ENCODE data around the gene SCFD2. TPM values are rescaled to one million over a fixed set of nuclear protein-coding genes. Genes with fewer than 3 reads are reported as not detected.

The SCFD2 gene
- total and polyA plus RNA-seq, 4 donors, result 4.3 to 28.8 (median 7.4) TPM

- TF ChIP-seq JUND (IDR thresholded peaks at IDR 0.05), result no peak
Measured at GRCh38 chr4:52874948-52875347, 490.9 kb downstream of the SCFD2 start (continued).

- DNase-seq (ENCODE audit: low spot score), result no peak
- no peak overlapping the region for H3K27ac ChIP-seq (ENCODE audit: low read depth in 1 of 2, low read length in 2 of 2)
- peaks cover 0 to 1% (median 0%) of the 10 kb centered on the region in 4 donors for H3K36me3 ChIP-seq (ENCODE audit: control insufficient read depth in 4 of 4, insufficient read depth in 3 of 4, low read depth in 1 of 4, low read length in 3 of 4)
- H3K4me1 ChIP-seq (ENCODE audit: control insufficient read depth in 4 of 4, insufficient read depth in 4 of 4, low read length in 3 of 4), result no peaks in the 10 kb centered on the region
- WGBS, result 80% methylated on average over 10 of the region's 10 CpGs
- no peaks in the 10 kb centered on the region for H3K27me3 ChIP-seq (ENCODE audit: control insufficient read depth in 4 of 4, insufficient read depth in 4 of 4, low read length in 3 of 4)
- H3K9me3 ChIP-seq (ENCODE audit: control insufficient read depth in 4 of 4, low read length in 3 of 4), result no peaks in the 10 kb centered on the region
- no peak overlapping the region for H3K4me3 ChIP-seq (ENCODE audit: low read depth in 1 of 3, low read length in 3 of 3)
- TF ChIP-seq REST (IDR thresholded peaks at IDR 0.05) (no peak), RXRA (IDR thresholded peaks at IDR 0.05) (no peak), MAX (IDR thresholded peaks at IDR 0.05) (no peak), JUND (IDR thresholded peaks at IDR 0.05) (no peak), YY1 (IDR thresholded peaks at IDR 0.05) (no peak), TAF1 (conservative IDR thresholded peaks at IDR 0.05) (no peak), EGR1 (IDR thresholded peaks at IDR 0.05; ENCODE audit: low read depth in 2 of 2) (no peak), HNF4A (conservative IDR thresholded peaks at IDR 0.05) (no peak), ATF3 (IDR thresholded peaks at IDR 0.05) (no peak), NR2F2 (IDR thresholded peaks at IDR 0.05) (no peak), FOXA1 (IDR thresholded peaks at IDR 0.05) (no peak), FOXA2 (IDR thresholded peaks at IDR 0.05) (no peak), GABPA (IDR thresholded peaks at IDR 0.05 in 1 of 2, conservative IDR thresholded peaks at IDR 0.05 in 1 of 2) (no peak), RAD21 (IDR thresholded peaks at IDR 0.05) (no peak), HNF4G (IDR thresholded peaks at IDR 0.05) (no peak), SP1 (IDR thresholded peaks at IDR 0.05) (no peak), ZBTB33 (IDR thresholded peaks at IDR 0.05) (no peak), CTCF (IDR thresholded peaks at IDR 0.05; ENCODE audit: low read depth, low read length, missing input control) (no peak)
- H3K9ac ChIP-seq (ENCODE audit: low read depth in 1 of 2, low read length in 2 of 2), result no peak overlapping the region
Measured at GRCh38 chr4:52873861-52874343, 492.0 kb downstream of the SCFD2 start.
